Endothelial cell of umbilical vein (primary cell): Measurements from ENCODE around the gene AMELX. TPM values are rescaled to one million over a fixed set of nuclear protein-coding genes. Genes with fewer than 3 reads are reported as not detected.

ENCODE experiments used
- BruUV-seq: library from RNA; stranded (reverse); fragments of 400-500 nt; replicated peaks from 2 replicates; lab custom pipeline; 2021; lab: Mats Ljungman, UMichigan
- CTCF ChIA-PET: fragments of 300-600, 350-600 bp; sonication (Branson Sonifier 250); formaldehyde crosslinking; loops from one replicate; lab custom pipeline; 2021; ENCODE audit warnings: antibody characterized with exemption, inconsistent platforms; lab: Charles Lee
- POLR2A ChIA-PET: fragments of 300-600, 350-600 bp; sonication (Branson Sonifier 250); formaldehyde crosslinking; loops from one replicate; lab custom pipeline; 2021; ENCODE audit warnings: antibody characterized with exemption, inconsistent platforms; lab: Charles Lee
- DNase-seq: peaks from one replicate; pipeline ENCODE4 v3.0.0-alpha.2; 2011; ENCODE audit warnings: low read depth, low spot score
- FAIRE-seq: peaks from 2 replicates; lab custom pipeline; 2011; peaks lifted over from hg19 to GRCh38; lab: Jason Lieb, UNC
- H2AFZ ChIP-seq: 2 replicates; pipeline ENCODE4 v1.6.0; 2012; ENCODE audit warnings: low read depth, low read length, control low read depth, inconsistent platforms
- H3K27ac ChIP-seq: 2 replicates; pipeline ENCODE4 v1.5.1; 2011; ENCODE audit warnings: low read depth, mild to moderate bottlenecking, control low read depth, low read length, moderate library complexity; ENCODE audit not compliant: insufficient read depth
- H3K27me3 ChIP-seq, 2 experiments: 2 replicates each; pipeline versions ENCODE4 v1.6.0 to v1.6.1; 2011; ENCODE audit warnings: low read length in 2 of 2, mixed read lengths in 1 of 2; ENCODE audit not compliant: control insufficient read depth in 2 of 2, insufficient read depth in 2 of 2
- H3K36me3 ChIP-seq, 2 experiments: 2 replicates in 1 of 2; 3 replicates in 1 of 2; pipeline ENCODE4 v1.5.1; 2011; ENCODE audit warnings: low read length in 2 of 2, mild to moderate bottlenecking in 1 of 2, moderate library complexity in 1 of 2; ENCODE audit not compliant: control insufficient read depth in 2 of 2, insufficient read depth in 2 of 2; ENCODE audit errors: extremely low read depth in 1 of 2
- H3K4me1 ChIP-seq: 3 replicates; pipeline ENCODE4 v1.5.1; 2011; ENCODE audit warnings: mild to moderate bottlenecking, low read length; ENCODE audit not compliant: control insufficient read depth, insufficient read depth; ENCODE audit errors: extremely low read depth
- H3K4me2 ChIP-seq: 2 replicates; pipeline ENCODE4 v1.6.1; 2011; ENCODE audit warnings: low read length, control low read depth, mixed read lengths; ENCODE audit not compliant: insufficient read depth
- H3K4me3 ChIP-seq, 3 experiments: fragments of 200-600 bp in 1 of 3; sonication (generic), shearing (Covaris generic) in 1 of 3; replicated peaks in 1 of 3; 2 replicates each; pipeline ENCODE4 v1.5.1; 2011 to 2016; ENCODE audit warnings: control low read depth in 3 of 3, low read length in 3 of 3, mild to moderate bottlenecking in 2 of 3, inconsistent platforms in 1 of 3, low read depth in 1 of 3, moderate library complexity in 1 of 3; ENCODE audit not compliant: insufficient read depth in 1 of 3
- H3K79me2 ChIP-seq: 2 replicates; pipeline ENCODE4 v1.6.0; 2012; ENCODE audit warnings: low read length, inconsistent platforms; ENCODE audit not compliant: control insufficient read depth, insufficient read depth
- H3K9ac ChIP-seq: replicated peaks from 2 replicates; pipeline ENCODE3; 2011; ENCODE audit warnings: low read length, control low read depth; ENCODE audit not compliant: insufficient read depth; ENCODE audit errors: extremely low read depth
- H3K9me1 ChIP-seq: replicated peaks from 3 replicates; pipeline ENCODE4 v1.6.0; 2011; ENCODE audit warnings: mild to moderate bottlenecking, low read length; ENCODE audit not compliant: control insufficient read depth, insufficient read depth; ENCODE audit errors: extremely low read depth
- H3K9me3 ChIP-seq: replicated peaks from 2 replicates; pipeline ENCODE4 v1.5.1; 2012; ENCODE audit warnings: low read length, inconsistent platforms; ENCODE audit not compliant: control insufficient read depth, insufficient read depth
- H4K20me1 ChIP-seq: replicated peaks from 2 replicates; pipeline ENCODE3; 2011; ENCODE audit warnings: mild to moderate bottlenecking, low read length; ENCODE audit not compliant: control insufficient read depth, insufficient read depth; ENCODE audit errors: extremely low read depth
- CTCF ChIP-seq, 2 donors: IDR thresholded peaks; 1 replicate in 1 of 2; 2 replicates in 1 of 2; pipeline ENCODE4 v1.5.1; 2011; ENCODE audit warnings: low read length in 2 of 2, mild to moderate bottlenecking in 2 of 2, moderate library complexity in 2 of 2, control low read depth in 1 of 2, inconsistent platforms in 1 of 2, low read depth in 1 of 2; ENCODE audit not compliant: insufficient read depth in 1 of 2; ENCODE audit errors: extremely low read depth in 1 of 2
- EZH2 ChIP-seq: IDR thresholded peaks from 2 replicates; pipeline ENCODE4 v1.6.1; 2012; ENCODE audit warnings: borderline replicate concordance, low read depth, mild to moderate bottlenecking, moderate library complexity, low read length, inconsistent platforms; ENCODE audit not compliant: severe bottlenecking
- FOS ChIP-seq: IDR thresholded peaks from 2 replicates; pipeline ENCODE4 v1.6.1; 2011; ENCODE audit warnings: mild to moderate bottlenecking, low read length, moderate library complexity, borderline replicate concordance; ENCODE audit not compliant: insufficient read depth
- GATA2 ChIP-seq: IDR thresholded peaks from 2 replicates; pipeline ENCODE4 v1.7.0; 2011; ENCODE audit warnings: low read depth, mild to moderate bottlenecking, moderate library complexity, mixed read lengths, low read length; ENCODE audit not compliant: insufficient read length, insufficient read depth
- JUN ChIP-seq: IDR thresholded peaks from 2 replicates; pipeline ENCODE4 v1.6.1; 2011; ENCODE audit warnings: borderline replicate concordance, low read depth; ENCODE audit not compliant: insufficient read length, insufficient read depth
- MYC ChIP-seq: IDR thresholded peaks from one replicate; pipeline ENCODE4 v1.6.1; 2011; ENCODE audit warnings: mild to moderate bottlenecking, low read depth, low read length
- POLR2A ChIP-seq: IDR thresholded peaks from 2 replicates; pipeline ENCODE4 v1.6.1; 2012; ENCODE audit warnings: low read depth, mild to moderate bottlenecking, control low read depth, low read length
- POLR2AphosphoS5 ChIP-seq: IDR thresholded peaks from 2 replicates; pipeline ENCODE4 v1.6.1; 2012; ENCODE audit warnings: low read depth, mild to moderate bottlenecking, control low read depth, low read length, moderate library complexity; ENCODE audit not compliant: insufficient read depth
- dilution Hi-C: fragments of 300-500 bp; cut with MboI; formaldehyde crosslinking; loops from one replicate; pipeline ENCODE4 v1.15.0; 2019; ENCODE audit warnings: low sequenced_read_pairs; ENCODE audit not compliant: extremely low pct_ligation_motif_present
- intact Hi-C: fragments of 100-400 bp; cut with micrococcal nuclease; formaldehyde crosslinking; loops from one replicate; pipeline ENCODE4 v1.10.0; 2022
- polyA plus RNA-seq, 4 experiments: library from polyadenylated mRNA; depleted of rRNA in 3 of 4; stranded (reverse) in 3 of 4; unstranded in 1 of 4; fragments of >200 nt; gene quantifications; 2 replicates each; pipeline versions ENCODE4 v1.2.1 to v1.2.3, GENCODE V29; 2011 to 2012; ENCODE audit warnings: missing spikeins in 1 of 4
- total RNA-seq: library from RNA; stranded (reverse); gene quantifications from 2 replicates; pipeline ENCODE4 v1.2.3, GENCODE V29; 2021
- TF ChIP-seq, protein P1 (sequence below): IDR thresholded peaks from 2 replicates; pipeline ENCODE4 v1.6.1; 2011; ENCODE audit not compliant: insufficient read depth, insufficient read length

AMELX gene
- total and polyA plus RNA-seq, 2 donors (not counting 3 experiments of a cell fraction or from before 2014, with no cell fraction given): not detected

DNA sequence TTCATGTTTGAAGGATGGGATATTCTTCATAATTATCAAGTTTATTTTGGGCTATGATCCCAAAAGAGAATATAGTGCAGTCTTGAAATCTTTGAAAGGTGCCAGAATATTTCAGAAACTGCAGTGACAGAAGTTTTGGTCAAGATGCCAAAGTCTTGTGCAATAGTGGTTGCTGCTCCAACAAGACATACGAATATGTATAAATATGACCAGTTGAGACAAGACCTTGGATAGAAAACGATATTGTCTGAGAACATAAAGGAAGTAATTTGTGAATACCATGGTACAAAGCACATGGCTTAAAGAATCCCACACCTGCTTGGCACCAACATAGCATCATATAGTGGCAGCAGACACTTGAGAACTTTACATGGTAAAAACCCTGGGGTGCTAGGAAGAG, 48.6 kb upstream of the AMELX start:
- Histone ChIP-seq H3K4me2 (no peak overlapping the region), H3K27me3 (no peaks in the 10 kb centered on the region), H3K4me1 (no peaks in the 10 kb centered on the region), H3K36me3 (no peaks in the 10 kb centered on the region), H3K4me3 (no peak overlapping the region), H3K9me3 (no peaks in the 10 kb centered on the region), H2AFZ (no peak overlapping the region), H4K20me1 (no peaks in the 10 kb centered on the region), H3K9ac (no peak overlapping the region), H3K9me1 (no peaks in the 10 kb centered on the region), H3K27ac (no peak overlapping the region), H3K79me2 (no peaks in the 10 kb centered on the region)
- BruUV-seq: no TSS peak
- ChIA-PET CTCF (no interaction called here), POLR2A (no interaction called here)
- dilution Hi-C loops (no loop called here), intact Hi-C loops (no loop called here)
- DNase-seq (no peak), FAIRE-seq (no peak)
- TF ChIP-seq GATA2 (no peak), CTCF (IDR thresholded peaks at IDR 0.05; ENCODE audit: extremely low read depth in 1 of 2, insufficient read depth in 1 of 2, low read depth in 1 of 2, low read length in 2 of 2) (no peak), POLR2AphosphoS5 (no peak), MYC (no peak), JUN (no peak), EZH2 (no peak), FOS (no peak), POLR2A (no peak)
- TF ChIP-seq, protein P1, sequence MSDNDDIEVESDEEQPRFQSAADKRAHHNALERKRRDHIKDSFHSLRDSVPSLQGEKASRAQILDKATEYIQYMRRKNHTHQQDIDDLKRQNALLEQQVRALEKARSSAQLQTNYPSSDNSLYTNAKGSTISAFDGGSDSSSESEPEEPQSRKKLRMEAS: no peak
